ENCODE measurements around the gene SPAG17.

The SPAG17 gene

GRCh38 chr1:118159569-118159968, 25.5 kb downstream of the SPAG17 start:
- TF ChIP-seq EZH2 (IDR thresholded peaks at IDR 0.05; ENCODE audit: borderline replicate concordance, low read depth, low read length, severe bottlenecking) (no peak), CTCF (IDR thresholded peaks at IDR 0.05; ENCODE audit: borderline replicate concordance, extremely low read depth, low read length, poor library complexity, severe bottlenecking) (no peak)
- H3K9ac ChIP-seq (ENCODE audit: low read depth, low read length): no peak overlapping the region
- no peaks in the 10 kb centered on the region for H3K9me3 ChIP-seq (ENCODE audit: insufficient read depth, low read length, severe bottlenecking)
- no peak for ATAC-seq (ENCODE audit: insufficient read depth, low read depth)
- no peak overlapping the region for H3K4me3 ChIP-seq (ENCODE audit: low read depth in 1 of 2, low read length in 2 of 2)
- no peak overlapping the region for H2AFZ ChIP-seq (ENCODE audit: low read depth, low read length)
- H3K27ac ChIP-seq (ENCODE audit: low read length): no peak overlapping the region
- H3K79me2 ChIP-seq (ENCODE audit: insufficient read depth, low read length): no peaks in the 10 kb centered on the region
- no peaks in the 10 kb centered on the region for H4K20me1 ChIP-seq (ENCODE audit: insufficient read depth, low read length)
- H3K4me1 ChIP-seq (ENCODE audit: insufficient read depth, low read length): no peaks in the 10 kb centered on the region
- peaks cover 3% of the 10 kb centered on the region for H3K27me3 ChIP-seq (ENCODE audit: insufficient read depth, low read length, poor library complexity)
- no peaks in the 10 kb centered on the region for H3K36me3 ChIP-seq (ENCODE audit: insufficient read depth, low read length)
- no peak overlapping the region for H3K4me2 ChIP-seq (ENCODE audit: insufficient read depth, low read length)
- no peak for DNase-seq

GRCh38 chr1:118158924-118159323, 26.1 kb downstream of the SPAG17 start:
- Histone ChIP-seq H3K27me3 (ENCODE audit: insufficient read depth, low read length, poor library complexity) (peaks cover 3% of the 10 kb centered on the region), H2AFZ (ENCODE audit: low read depth, low read length) (no peak overlapping the region), H3K4me2 (ENCODE audit: insufficient read depth, low read length) (no peak overlapping the region), H3K27ac (ENCODE audit: low read length) (no peak overlapping the region), H4K20me1 (ENCODE audit: insufficient read depth, low read length) (no peaks in the 10 kb centered on the region), H3K36me3 (ENCODE audit: insufficient read depth, low read length) (no peaks in the 10 kb centered on the region), H3K4me3 (ENCODE audit: low read depth in 1 of 2, low read length in 2 of 2) (no peak overlapping the region), H3K9me3 (ENCODE audit: insufficient read depth, low read length, severe bottlenecking) (no peaks in the 10 kb centered on the region), H3K9ac (ENCODE audit: low read depth, low read length) (no peak overlapping the region), H3K4me1 (ENCODE audit: insufficient read depth, low read length) (no peaks in the 10 kb centered on the region), H3K79me2 (ENCODE audit: insufficient read depth, low read length) (no peaks in the 10 kb centered on the region)
- DNase-seq: no peak
- no peak for TF ChIP-seq CTCF (IDR thresholded peaks at IDR 0.05; ENCODE audit: borderline replicate concordance, extremely low read depth, low read length, poor library complexity, severe bottlenecking)
- no peak for TF ChIP-seq EZH2 (IDR thresholded peaks at IDR 0.05; ENCODE audit: borderline replicate concordance, low read depth, low read length, severe bottlenecking)
- ATAC-seq (ENCODE audit: insufficient read depth, low read depth): no peak

- no peak for ATAC-seq (ENCODE audit: insufficient read depth, low read depth)
- no peak for TF ChIP-seq EZH2 (IDR thresholded peaks at IDR 0.05; ENCODE audit: borderline replicate concordance, low read depth, low read length, severe bottlenecking)
- TF ChIP-seq CTCF (IDR thresholded peaks at IDR 0.05; ENCODE audit: borderline replicate concordance, extremely low read depth, low read length, poor library complexity, severe bottlenecking): no peak
- no peak overlapping the region for H3K9ac ChIP-seq (ENCODE audit: low read depth, low read length)
These were observed 27.5 kb downstream of the SPAG17 start for GRCh38 chr1:118157506-118157905.

GRCh38 chr1:118155106-118155505, 29.9 kb downstream of the SPAG17 start:
- no peak overlapping the region for H3K4me2 ChIP-seq (ENCODE audit: insufficient read depth, low read length)
- no peak overlapping the region for H3K27ac ChIP-seq (ENCODE audit: low read length)
- H3K79me2 ChIP-seq (ENCODE audit: insufficient read depth, low read length): no peaks in the 10 kb centered on the region
- ATAC-seq (ENCODE audit: insufficient read depth, low read depth) (no peak), DNase-seq (no peak)
- H4K20me1 ChIP-seq (ENCODE audit: insufficient read depth, low read length): no peaks in the 10 kb centered on the region
- no peaks in the 10 kb centered on the region for H3K9me3 ChIP-seq (ENCODE audit: insufficient read depth, low read length, severe bottlenecking)
- H3K4me1 ChIP-seq (ENCODE audit: insufficient read depth, low read length): no peaks in the 10 kb centered on the region
- TF ChIP-seq EZH2 (IDR thresholded peaks at IDR 0.05; ENCODE audit: borderline replicate concordance, low read depth, low read length, severe bottlenecking): no peak
- TF ChIP-seq CTCF (IDR thresholded peaks at IDR 0.05; ENCODE audit: borderline replicate concordance, extremely low read depth, low read length, poor library complexity, severe bottlenecking): no peak
- no peak overlapping the region for H3K9ac ChIP-seq (ENCODE audit: low read depth, low read length)
- no peaks in the 10 kb centered on the region for H3K36me3 ChIP-seq (ENCODE audit: insufficient read depth, low read length)
- no peaks in the 10 kb centered on the region for H3K27me3 ChIP-seq (ENCODE audit: insufficient read depth, low read length, poor library complexity)
- no peak overlapping the region for H3K4me3 ChIP-seq (ENCODE audit: low read depth in 1 of 2, low read length in 2 of 2)
- H2AFZ ChIP-seq (ENCODE audit: low read depth, low read length): no peak overlapping the region

More at GRCh38 chr1:118157506-118157905, 27.5 kb downstream of the SPAG17 start:
- Histone ChIP-seq H3K36me3 (ENCODE audit: insufficient read depth, low read length) (no peaks in the 10 kb centered on the region), H3K27ac (ENCODE audit: low read length) (no peak overlapping the region), H3K27me3 (ENCODE audit: insufficient read depth, low read length, poor library complexity) (no peaks in the 10 kb centered on the region), H3K4me1 (ENCODE audit: insufficient read depth, low read length) (no peaks in the 10 kb centered on the region), H3K9me3 (ENCODE audit: insufficient read depth, low read length, severe bottlenecking) (no peaks in the 10 kb centered on the region), H3K79me2 (ENCODE audit: insufficient read depth, low read length) (no peaks in the 10 kb centered on the region), H2AFZ (ENCODE audit: low read depth, low read length) (no peak overlapping the region), H3K4me2 (ENCODE audit: insufficient read depth, low read length) (no peak overlapping the region), H3K4me3 (ENCODE audit: low read depth in 1 of 2, low read length in 2 of 2) (no peak overlapping the region), H4K20me1 (ENCODE audit: insufficient read depth, low read length) (no peaks in the 10 kb centered on the region)
- DNase-seq: no peak
